HG02763 (cell line): ENCODE results near the gene IRAK2.

Source experiments
- ATAC-seq: cut with Tn5 transposase; IDR thresholded peaks from one replicate; pipeline ENCODE4 v1.9.1; 2021; ENCODE audit warnings: mild to moderate bottlenecking, moderate library complexity; ENCODE audit not compliant: unreplicated experiment

Gene IRAK2

DNA sequence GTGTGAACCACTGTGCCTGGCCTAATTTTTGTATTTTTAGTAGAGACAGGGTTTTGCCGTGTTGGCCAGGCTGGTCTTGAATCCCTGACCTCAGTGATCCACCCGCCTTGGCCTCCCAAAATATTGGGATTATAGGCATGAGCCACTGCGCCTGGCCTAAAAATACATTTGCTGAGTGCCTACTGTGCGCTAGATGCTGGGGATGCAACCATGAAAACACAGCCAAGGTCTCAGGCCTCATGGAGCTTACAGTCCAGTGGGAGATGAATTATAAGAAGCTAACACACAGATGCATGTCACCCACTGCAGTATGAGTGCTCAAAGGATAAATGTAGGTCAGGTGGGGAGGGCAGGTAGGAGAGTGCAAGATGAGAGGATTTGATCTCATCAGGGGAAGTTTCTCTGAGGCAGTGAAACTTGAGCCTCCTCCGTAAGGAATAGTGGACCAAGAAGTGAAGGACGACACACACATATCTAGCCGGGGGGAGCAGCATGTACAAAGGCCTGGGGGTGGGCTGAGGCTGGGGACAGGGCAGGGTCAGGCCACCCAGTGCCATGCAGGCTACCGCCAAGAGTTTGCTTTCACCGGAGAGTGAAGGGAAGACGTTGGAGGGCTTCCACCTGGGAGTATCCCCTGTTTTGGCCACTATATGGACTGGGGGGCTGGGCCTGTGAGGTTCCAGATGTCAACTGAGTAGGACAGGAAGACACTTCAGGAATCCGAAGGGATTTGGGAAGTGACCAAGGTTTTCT is 24.3 kb downstream of the IRAK2 start:
- no peak for ATAC-seq

GRCh38 chr3:10189557-10190354 is 25.0 kb downstream of the IRAK2 start:
- ATAC-seq, result no peak

- ATAC-seq, result peak; percentile 35
Observed at GRCh38 chr3:10192953-10193691, 28.4 kb downstream of the IRAK2 start.

DNA sequence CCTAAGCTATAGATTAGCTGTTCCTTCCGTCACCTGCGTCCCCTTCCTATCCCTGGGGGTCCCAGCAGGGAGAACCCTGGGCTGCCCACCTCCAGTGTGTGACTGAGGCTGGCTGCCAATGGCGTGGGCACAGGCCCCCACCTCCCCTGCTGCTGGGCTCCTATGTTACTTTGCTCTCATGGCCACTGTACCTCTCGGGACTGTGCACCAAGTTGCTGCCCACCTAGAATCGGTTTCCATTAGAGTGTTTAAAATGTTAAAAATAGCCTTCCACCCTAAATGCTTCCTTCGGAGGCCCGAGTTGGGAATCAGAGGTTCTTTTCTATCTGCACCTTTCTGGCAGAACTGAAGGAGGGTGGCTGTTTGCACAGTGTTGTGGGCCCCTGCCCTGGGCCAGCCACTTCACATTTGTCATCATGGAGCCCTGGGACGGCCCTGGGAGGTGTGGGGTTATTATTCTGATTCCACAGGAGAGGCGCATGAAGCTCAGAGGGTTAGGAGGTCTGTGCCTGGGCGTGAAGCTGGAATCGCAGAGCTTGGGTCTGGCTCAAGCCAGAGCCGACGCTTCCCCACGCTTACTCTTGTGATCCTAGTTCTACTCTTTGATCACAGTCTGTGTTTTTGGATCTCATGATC is 29.1 kb downstream of the IRAK2 start:
- no peak for ATAC-seq

DNA sequence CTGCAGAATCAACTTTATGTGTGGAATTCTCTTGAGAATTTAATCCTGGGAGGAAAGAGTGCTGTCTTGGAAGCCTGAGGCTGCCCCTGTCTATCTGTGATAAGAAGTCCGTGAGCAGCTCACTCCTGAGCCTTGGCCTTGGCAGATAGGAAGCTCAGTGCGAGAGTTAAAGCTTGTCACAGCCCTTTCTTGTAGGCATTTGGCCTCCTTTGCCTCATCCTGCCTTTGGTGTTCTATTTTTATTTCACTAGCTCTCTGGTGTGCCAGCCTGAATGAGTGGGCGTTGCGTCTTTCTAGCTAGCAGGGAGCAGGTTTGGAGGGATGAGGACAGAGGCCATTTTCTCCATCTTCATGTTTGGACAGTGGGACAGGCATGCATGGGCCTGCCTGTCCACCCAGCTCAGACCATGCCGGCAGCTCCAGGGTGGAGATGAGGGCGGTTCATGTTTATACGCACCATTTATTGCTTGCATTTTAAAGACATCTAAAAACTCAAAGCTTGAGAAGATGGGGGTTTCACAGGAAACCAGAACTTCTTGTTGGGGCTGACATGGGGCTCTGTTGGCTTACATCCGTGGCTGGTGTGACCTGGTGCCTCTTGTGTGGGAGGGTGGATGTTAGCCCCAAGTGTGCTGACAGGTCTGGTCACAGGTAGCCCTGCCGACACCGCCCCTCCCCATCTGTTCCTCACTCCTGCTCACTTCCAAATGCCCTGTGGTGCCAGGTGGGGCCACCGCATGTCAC is 29.8 kb downstream of the IRAK2 start:
- no peak for ATAC-seq

DNA sequence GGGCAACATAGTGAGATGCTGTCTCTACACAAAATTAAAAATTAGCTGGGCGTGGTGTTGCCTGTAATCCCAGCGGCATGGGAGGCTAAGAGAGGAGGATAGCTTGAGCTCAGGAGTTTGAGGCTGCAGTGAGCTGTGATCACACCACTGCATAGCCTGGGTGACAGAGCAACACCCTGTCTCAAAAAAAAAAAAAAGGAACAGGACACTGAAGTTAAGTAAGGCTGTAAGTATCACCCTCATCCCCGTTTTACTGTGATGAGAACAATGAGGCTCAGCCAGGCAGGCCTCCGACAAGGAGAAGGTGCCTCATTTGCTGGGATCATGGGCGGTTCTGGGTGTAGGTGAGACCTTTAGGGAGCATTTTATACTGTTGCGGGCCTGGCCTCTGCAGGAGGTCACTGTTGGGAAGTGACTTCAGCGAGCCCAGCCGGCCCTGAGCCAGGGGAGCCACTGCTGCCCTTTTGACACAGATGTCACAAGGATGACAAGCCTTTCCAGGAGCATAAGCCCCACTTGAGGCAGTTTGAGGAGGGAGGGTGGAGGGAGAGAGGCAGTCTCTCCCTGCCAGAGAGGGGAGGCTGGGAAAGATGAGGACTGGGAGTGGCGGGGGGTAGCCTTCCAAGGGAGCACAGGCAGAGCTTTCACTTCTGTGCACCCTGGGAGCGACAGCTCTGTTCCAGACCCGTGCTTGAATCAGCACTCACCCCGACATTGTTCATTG is 30.8 kb downstream of the IRAK2 start:
- no peak for ATAC-seq

DNA sequence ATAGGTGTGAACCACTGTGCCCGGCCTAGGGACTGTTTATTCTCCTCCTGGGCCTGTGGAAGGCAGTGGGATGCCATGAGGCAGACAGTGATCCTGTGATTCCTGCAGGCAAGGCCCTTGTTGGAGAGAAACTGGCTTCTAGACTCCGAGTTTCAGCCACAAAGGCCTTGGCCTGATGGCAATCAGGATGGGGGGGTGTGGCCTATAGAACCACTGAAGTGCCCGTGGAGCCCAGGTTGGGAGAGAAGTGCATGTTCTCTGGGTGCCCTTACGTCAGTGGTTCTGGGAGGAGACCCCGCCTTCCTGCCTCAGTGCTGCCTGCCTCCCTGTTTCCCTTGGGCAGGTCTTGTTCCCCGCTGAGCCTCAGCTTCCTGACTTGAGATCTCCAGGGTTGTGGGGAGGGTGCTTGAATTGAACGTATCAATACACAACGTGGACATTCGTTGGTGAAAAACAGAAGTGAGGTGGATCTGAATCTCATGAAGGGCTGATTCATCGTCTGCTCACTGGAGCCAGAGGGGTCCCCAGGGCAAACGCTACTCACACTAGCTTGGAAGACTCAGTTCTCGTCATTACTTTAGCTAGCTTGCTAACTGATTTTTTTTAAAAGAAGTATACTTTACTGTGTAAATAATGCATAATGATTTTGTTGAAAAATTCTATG is 31.8 kb downstream of the IRAK2 start:
- no peak for ATAC-seq

GRCh38 chr3:10198226-10198625 is 33.5 kb downstream of the IRAK2 start:
- ATAC-seq, result no peak

GRCh38 chr3:10198761-10199649 is 34.3 kb downstream of the IRAK2 start:
- ATAC-seq, result peak; percentile 68

DNA sequence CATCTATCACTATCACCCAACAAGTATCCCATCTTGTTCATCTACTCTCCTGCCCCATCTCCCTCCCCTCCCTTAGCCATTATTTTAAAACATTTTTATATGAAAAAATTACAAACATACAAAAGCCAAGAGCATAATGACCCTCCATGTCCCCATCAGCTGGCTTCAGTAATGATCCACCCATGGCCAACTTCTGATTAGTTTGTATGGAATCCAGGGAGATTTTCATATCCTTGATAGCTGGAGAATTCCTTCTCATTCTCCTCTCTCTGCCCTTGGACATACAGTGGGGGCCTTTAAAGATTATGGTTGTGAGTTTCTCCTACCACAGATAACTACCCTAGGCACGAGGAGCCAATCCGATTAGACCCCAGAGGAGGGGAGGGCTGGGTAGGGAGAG is 40.2 kb downstream of the IRAK2 start:
- ATAC-seq, result no peak

GRCh38 chr3:10205451-10206165 is 40.9 kb downstream of the IRAK2 start:
- ATAC-seq, result no peak

DNA sequence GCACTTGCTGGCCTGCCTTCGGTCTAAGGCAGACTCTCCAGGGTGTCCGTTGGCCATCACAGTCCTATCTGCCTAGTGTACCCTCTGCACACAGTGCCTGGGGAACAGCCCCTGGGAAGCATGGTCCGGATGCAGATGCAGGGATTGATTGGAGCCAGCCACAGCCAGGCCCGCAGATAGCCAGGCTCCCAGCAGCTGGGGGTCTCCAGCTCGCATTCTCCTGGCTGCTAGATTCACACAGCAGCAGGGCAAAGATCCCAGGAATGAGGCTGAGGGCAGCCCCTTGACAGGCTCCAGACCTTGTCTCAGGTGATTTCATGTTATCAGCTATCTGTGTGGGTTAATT is 41.4 kb downstream of the IRAK2 start:
- no peak for ATAC-seq

DNA sequence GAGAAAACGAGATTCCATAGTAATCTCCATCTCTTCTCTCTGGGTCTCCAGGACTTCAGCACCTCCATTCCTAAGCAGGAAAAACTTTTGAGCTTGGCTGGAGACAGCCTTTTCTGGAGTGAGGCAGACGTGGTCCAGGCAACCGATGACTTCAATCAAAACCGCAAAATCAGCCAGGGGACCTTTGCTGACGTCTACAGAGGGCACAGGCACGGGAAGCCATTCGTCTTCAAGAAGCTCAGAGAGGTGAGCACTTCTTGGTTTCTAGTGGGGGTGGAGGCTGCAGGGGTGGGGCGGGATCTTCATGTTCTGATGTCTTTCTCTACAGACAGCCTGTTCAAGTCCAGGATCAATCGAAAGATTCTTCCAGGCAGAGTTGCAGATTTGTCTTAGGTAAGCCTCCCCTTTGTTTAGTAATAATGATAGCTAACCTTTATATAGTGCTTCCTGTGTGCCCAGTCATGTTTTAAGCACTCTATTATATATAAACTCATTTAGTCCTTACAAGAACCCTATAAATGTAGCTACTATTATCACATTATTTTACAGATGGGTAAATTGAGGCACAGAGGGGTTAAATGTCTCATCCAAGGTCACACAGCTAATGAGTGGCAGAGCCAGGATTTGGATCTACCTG is 48.6 kb downstream of the IRAK2 start:
- ATAC-seq, result no peak

- no peak for ATAC-seq
Observed at GRCh38 chr3:10215578-10216368, 51.1 kb downstream of the IRAK2 start.

DNA sequence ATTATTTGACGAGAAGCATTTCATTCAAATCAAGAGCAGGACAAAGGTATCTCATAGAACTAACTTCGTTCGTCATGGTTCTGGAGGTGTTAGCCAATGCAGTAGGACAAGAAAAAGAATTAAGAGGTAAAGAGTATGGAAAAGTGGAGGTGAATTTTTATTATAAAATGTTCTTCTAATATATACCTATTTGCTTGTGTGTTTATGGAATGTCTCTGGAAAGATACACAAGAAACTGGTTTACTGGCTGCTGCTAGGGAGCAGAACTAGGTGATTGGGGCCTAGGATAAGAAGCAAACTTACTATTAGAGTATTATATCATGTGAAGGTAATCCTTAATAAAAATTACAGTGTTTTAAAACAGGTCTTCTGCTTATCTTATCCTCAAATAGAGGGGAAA is 52.6 kb downstream of the IRAK2 start:
- no peak for ATAC-seq

- no peak for ATAC-seq
Observed at GRCh38 chr3:10219737-10220136, 55.0 kb downstream of the IRAK2 start.
